T47D (cell line): Measurements from ENCODE around the gene PRCP.
"Not testable (repeated sequence)": the region's sequence is repeated elsewhere in the genome, so short reads cannot be mapped to it uniquely, and the experiment has no call there.

Source experiments
- DNase-seq, 2 experiments: peaks; one replicate each; pipeline versions ENCODE4 v3.0.0 to v3.0.0-alpha.2; 2011 to 2012; ENCODE audit warnings: low read depth in 1 of 2, low spot score in 1 of 2
- JUND ChIP-seq: IDR thresholded peaks from 2 replicates; pipeline ENCODE4 v1.6.1; 2012; ENCODE audit warnings: low read depth
- in situ Hi-C: cut with HindIII; loops from 2 replicates; pipeline ENCODE4 v1.10.0; 2016; ENCODE audit warnings: low sequenced_read_pairs, low pct_unique_long_range_greater_than_20kb

PRCP gene

GRCh38 chr11:82927264-82927880 lies 27.1 kb upstream of the PRCP start:
- TF ChIP-seq JUND = no peak
- DNase-seq = peak; percentile 37 to 75
- in situ Hi-C loops = no loop called here

- DNase-seq = no peak
- TF ChIP-seq JUND = no peak
- in situ Hi-C loops = no loop called here
These were observed 24.4 kb upstream of the PRCP start for GRCh38 chr11:82924522-82925224.

- peak in 1 of 2 experiments; percentile 65 for DNase-seq
- in situ Hi-C loops = not testable (repeated sequence)
These were observed 22.4 kb upstream of the PRCP start for GRCh38 chr11:82922396-82923173.

- DNase-seq, in situ Hi-C loops: not testable (repeated sequence)
These were observed 20.0 kb upstream of the PRCP start for GRCh38 chr11:82920227-82920626.

- DNase-seq, in situ Hi-C loops: not testable (repeated sequence)
These were observed 19.6 kb upstream of the PRCP start for GRCh38 chr11:82919786-82920185.

GRCh38 chr11:82909015-82909640 lies 8.9 kb upstream of the PRCP start:
- in situ Hi-C loops = no loop called here
- no peak for DNase-seq
- TF ChIP-seq JUND = no peak

- TF ChIP-seq JUND = no peak
- DNase-seq = no peak
- in situ Hi-C loops = no loop called here
These were observed 8.1 kb upstream of the PRCP start for GRCh38 chr11:82908311-82908710.

GRCh38 chr11:82907371-82907770 lies 7.1 kb upstream of the PRCP start:
- in situ Hi-C loops = no loop called here
- no peak for DNase-seq
- TF ChIP-seq JUND = no peak

GRCh38 chr11:82906931-82907330 lies 6.7 kb upstream of the PRCP start:
- in situ Hi-C loops = no loop called here
- TF ChIP-seq JUND = no peak
- no peak for DNase-seq

- peak in 1 of 2 experiments; percentile 48 for DNase-seq
- TF ChIP-seq JUND = no peak
- in situ Hi-C loops = no loop called here
These were observed 6.0 kb upstream of the PRCP start for GRCh38 chr11:82906236-82906635.

- in situ Hi-C loops = no loop called here
- no peak for DNase-seq
- no peak for TF ChIP-seq JUND
These were observed 3.8 kb upstream of the PRCP start for GRCh38 chr11:82903843-82904586.

- in situ Hi-C loops = no loop called here
- DNase-seq = no peak
- no peak for TF ChIP-seq JUND
These were observed 2.6 kb upstream of the PRCP start for GRCh38 chr11:82902880-82903279.
